BLaER1 treated with 17β-estradiol and CSF1 and Interleukin-3, amounts not matched to agents 10 nM and 100 nM (cell line): Measurements from ENCODE around the gene KCND2.

Source experiments
- H3K27ac ChIP-seq, 11 experiments: shearing (Covaris generic); formaldehyde crosslinking; 2 replicates each; pipeline ENCODE4 v1.8.1; 2022
- H3K27me3 ChIP-seq, 11 experiments: shearing (Covaris generic); formaldehyde crosslinking; 2 replicates each; pipeline ENCODE4 v1.8.1; 2022
- H3K36me3 ChIP-seq, 11 experiments: shearing (Covaris generic); formaldehyde crosslinking; 2 replicates each; pipeline ENCODE4 v1.8.1; 2022
- H3K4me1 ChIP-seq, 10 experiments: shearing (Covaris generic); formaldehyde crosslinking; 2 replicates each; pipeline ENCODE4 v1.8.1; 2022
- H3K4me2 ChIP-seq, 11 experiments: shearing (Covaris generic); formaldehyde crosslinking; 2 replicates each; pipeline ENCODE4 v1.8.1; 2022
- H3K4me3 ChIP-seq, 10 experiments: shearing (Covaris generic); formaldehyde crosslinking; 2 replicates each; pipeline ENCODE4 v1.8.1; 2022
- H3K9ac ChIP-seq, 11 experiments: shearing (Covaris generic); formaldehyde crosslinking; 2 replicates each; pipeline ENCODE4 v1.8.1; 2022
- H3K9me3 ChIP-seq, 11 experiments: shearing (Covaris generic); formaldehyde crosslinking; replicated peaks in 1 of 11; 2 replicates each; pipeline ENCODE4 v1.8.1; 2022
- H4K20me1 ChIP-seq, 11 experiments: shearing (Covaris generic); formaldehyde crosslinking; 2 replicates each; pipeline ENCODE4 v1.8.1; 2022
- Cebpa-rat ChIP-seq, 11 experiments: shearing (Covaris generic); IDR thresholded peaks; 2 replicates each; pipeline ENCODE4 v1.8.1; 2022

Gene KCND2

GRCh38 chr7:120337308-120337907 is 64.4 kb downstream of the KCND2 start:
- no peak overlapping the region for H3K9ac ChIP-seq
- H3K9me3 ChIP-seq, result no peaks in the 10 kb centered on the region
- H3K27me3 ChIP-seq, result no peaks in the 10 kb centered on the region
- no peak overlapping the region for H3K4me3 ChIP-seq
- H4K20me1 ChIP-seq, result no peaks in the 10 kb centered on the region
- no peaks in the 10 kb centered on the region for H3K36me3 ChIP-seq
- no peak overlapping the region for H3K4me2 ChIP-seq
- H3K27ac ChIP-seq, result no peak overlapping the region
- TF ChIP-seq Cebpa-rat (IDR thresholded peaks at IDR 0.05), result no peak
- no peaks in the 10 kb centered on the region for H3K4me1 ChIP-seq

GRCh38 chr7:120344276-120344675 is 71.3 kb downstream of the KCND2 start:
- H3K9ac ChIP-seq, result no peak overlapping the region
- 0 out of 22 replicates have a peak, but pooled peaks of 1 of the 11 experiments have one; percentile 13 for TF ChIP-seq Cebpa-rat (IDR thresholded peaks at IDR 0.05)
- no peaks in the 10 kb centered on the region for H3K27me3 ChIP-seq

GRCh38 chr7:120353171-120353570 is 80.2 kb downstream of the KCND2 start:
- Histone ChIP-seq H3K9ac (no peak overlapping the region), H3K4me2 (no peak overlapping the region), H4K20me1 (no peaks in the 10 kb centered on the region), H3K4me1 (no peaks in the 10 kb centered on the region), H3K27ac (no peak overlapping the region), H3K27me3 (no peaks in the 10 kb centered on the region), H3K4me3 (no peak overlapping the region), H3K9me3 (no peaks in the 10 kb centered on the region), H3K36me3 (no peaks in the 10 kb centered on the region)
- TF ChIP-seq Cebpa-rat (IDR thresholded peaks at IDR 0.05), result no peak

More at GRCh38 chr7:120344276-120344675, 71.3 kb downstream of the KCND2 start:
- H4K20me1 ChIP-seq, result no peaks in the 10 kb centered on the region
- no peaks in the 10 kb centered on the region for H3K36me3 ChIP-seq
- no peaks in the 10 kb centered on the region for H3K4me1 ChIP-seq
- no peaks in the 10 kb centered on the region for H3K9me3 ChIP-seq
- H3K4me2 ChIP-seq, result no peak overlapping the region
- H3K27ac ChIP-seq, result no peak overlapping the region
- H3K4me3 ChIP-seq, result no peak overlapping the region

GRCh38 chr7:120360918-120361317 is 87.9 kb downstream of the KCND2 start:
- H3K9ac ChIP-seq, result no peak overlapping the region
- no peaks in the 10 kb centered on the region for H3K9me3 ChIP-seq
- no peak for TF ChIP-seq Cebpa-rat (IDR thresholded peaks at IDR 0.05)
- no peak overlapping the region for H3K4me2 ChIP-seq
- H3K4me1 ChIP-seq, result no peaks in the 10 kb centered on the region
- no peaks in the 10 kb centered on the region for H3K36me3 ChIP-seq
- H3K4me3 ChIP-seq, result no peak overlapping the region
- no peak overlapping the region for H3K27ac ChIP-seq
- H4K20me1 ChIP-seq, result no peaks in the 10 kb centered on the region
- H3K27me3 ChIP-seq, result no peaks in the 10 kb centered on the region

GRCh38 chr7:120363414-120363813 is 90.4 kb downstream of the KCND2 start:
- TF ChIP-seq Cebpa-rat (IDR thresholded peaks at IDR 0.05), result no peak

GRCh38 chr7:120370954-120371353 is 98.0 kb downstream of the KCND2 start:
- H3K4me2 ChIP-seq, result no peak overlapping the region
- H4K20me1 ChIP-seq, result no peaks in the 10 kb centered on the region
- H3K27ac ChIP-seq, result no peak overlapping the region
- H3K4me3 ChIP-seq, result no peak overlapping the region
- H3K9me3 ChIP-seq, result no peaks in the 10 kb centered on the region
- no peaks in the 10 kb centered on the region for H3K36me3 ChIP-seq
- no peaks in the 10 kb centered on the region for H3K4me1 ChIP-seq
- H3K9ac ChIP-seq, result no peak overlapping the region
- TF ChIP-seq Cebpa-rat (IDR thresholded peaks at IDR 0.05), result no peak
- H3K27me3 ChIP-seq, result no peaks in the 10 kb centered on the region

More at GRCh38 chr7:120363414-120363813, 90.4 kb downstream of the KCND2 start:
- H3K36me3 ChIP-seq, result no peaks in the 10 kb centered on the region
- no peak overlapping the region for H3K9ac ChIP-seq
- H3K27ac ChIP-seq, result no peak overlapping the region
- H3K9me3 ChIP-seq, result no peaks in the 10 kb centered on the region
- no peaks in the 10 kb centered on the region for H4K20me1 ChIP-seq
- H3K4me2 ChIP-seq, result no peak overlapping the region
- no peak overlapping the region for H3K4me3 ChIP-seq
- H3K27me3 ChIP-seq, result no peaks in the 10 kb centered on the region
- no peaks in the 10 kb centered on the region for H3K4me1 ChIP-seq

- Histone ChIP-seq H3K9ac (no peak overlapping the region), H3K27me3 (no peaks in the 10 kb centered on the region), H3K27ac (no peak overlapping the region), H3K36me3 (no peaks in the 10 kb centered on the region), H4K20me1 (no peaks in the 10 kb centered on the region), H3K4me2 (no peak overlapping the region), H3K9me3 (no peaks in the 10 kb centered on the region), H3K4me1 (no peaks in the 10 kb centered on the region), H3K4me3 (no peak overlapping the region)
- no peak for TF ChIP-seq Cebpa-rat (IDR thresholded peaks at IDR 0.05)
Observed at GRCh38 chr7:120373174-120373573, 100.2 kb downstream of the KCND2 start.

GRCh38 chr7:120394595-120394994 is 121.6 kb downstream of the KCND2 start:
- H3K9me3 ChIP-seq, result no peaks in the 10 kb centered on the region
- H3K9ac ChIP-seq, result no peak overlapping the region
- H3K27me3 ChIP-seq, result no peaks in the 10 kb centered on the region
- TF ChIP-seq Cebpa-rat (IDR thresholded peaks at IDR 0.05), result no peak
- no peak overlapping the region for H3K4me3 ChIP-seq
- no peak overlapping the region for H3K27ac ChIP-seq
- H3K4me2 ChIP-seq, result no peak overlapping the region
- no peaks in the 10 kb centered on the region for H4K20me1 ChIP-seq
- H3K36me3 ChIP-seq, result no peaks in the 10 kb centered on the region
- H3K4me1 ChIP-seq, result no peaks in the 10 kb centered on the region

- Histone ChIP-seq H3K27ac (no peak overlapping the region), H3K4me3 (no peak overlapping the region), H3K9ac (no peak overlapping the region), H4K20me1 (no peaks in the 10 kb centered on the region), H3K27me3 (no peaks in the 10 kb centered on the region), H3K4me2 (no peak overlapping the region), H3K4me1 (no peaks in the 10 kb centered on the region), H3K9me3 (no peaks in the 10 kb centered on the region), H3K36me3 (no peaks in the 10 kb centered on the region)
- no peak for TF ChIP-seq Cebpa-rat (IDR thresholded peaks at IDR 0.05)
Observed at GRCh38 chr7:120395526-120396019, 122.6 kb downstream of the KCND2 start.

GRCh38 chr7:120398284-120399000 is 125.5 kb downstream of the KCND2 start:
- Histone ChIP-seq H3K27me3 (no peaks in the 10 kb centered on the region), H4K20me1 (no peaks in the 10 kb centered on the region), H3K4me3 (no peak overlapping the region), H3K4me1 (peaks cover 0 to 6% (median 0%) of the 10 kb centered on the region in 10 experiments; a peak in 1 of 20 replicates), H3K9ac (no peak overlapping the region), H3K9me3 (no peaks in the 10 kb centered on the region), H3K36me3 (no peaks in the 10 kb centered on the region), H3K27ac (no peak overlapping the region), H3K4me2 (no peak overlapping the region)
- TF ChIP-seq Cebpa-rat (IDR thresholded peaks at IDR 0.05), result no peak
